GM03348 (cell line): ENCODE measurements around the gene SCFD2.
"Not testable (repeated sequence)": the region's sequence is repeated elsewhere in the genome, so short reads cannot be mapped to it uniquely, and the experiment has no call there.

Experiments
- DNase-seq: peaks from one replicate; pipeline ENCODE4 v3.0.0; 2012; ENCODE audit warnings: low spot score

The SCFD2 gene

GRCh38 chr4:53050361-53050774 is 315.5 kb downstream of the SCFD2 start:
- DNase-seq: no peak

- DNase-seq: no peak
Measured at GRCh38 chr4:53049528-53049927, 316.3 kb downstream of the SCFD2 start.

- DNase-seq: no peak
Measured at GRCh38 chr4:53044651-53044960, 321.3 kb downstream of the SCFD2 start.

- no peak for DNase-seq
Measured at GRCh38 chr4:53043891-53044650, 321.8 kb downstream of the SCFD2 start.

GRCh38 chr4:53043055-53043454 is 322.8 kb downstream of the SCFD2 start:
- no peak for DNase-seq

DNA sequence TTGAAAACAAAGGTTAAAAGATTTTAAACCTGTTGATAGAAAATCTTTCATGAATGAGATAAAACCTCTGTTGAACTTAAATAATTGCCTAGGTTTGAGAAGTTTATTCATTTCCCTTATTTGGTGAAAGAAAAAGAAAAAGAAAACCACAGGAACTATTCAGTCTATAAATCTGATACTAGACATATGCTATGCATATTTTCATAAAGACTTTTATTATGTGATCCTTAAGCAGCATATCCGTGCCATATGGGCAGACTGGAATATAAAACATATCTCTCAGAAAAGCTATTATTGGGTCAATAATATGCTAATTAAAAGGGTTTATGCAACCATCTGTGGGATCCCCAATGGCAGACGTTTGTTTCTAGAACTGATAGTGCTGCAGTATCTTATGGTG is 325.0 kb downstream of the SCFD2 start:
- no peak for DNase-seq

DNA sequence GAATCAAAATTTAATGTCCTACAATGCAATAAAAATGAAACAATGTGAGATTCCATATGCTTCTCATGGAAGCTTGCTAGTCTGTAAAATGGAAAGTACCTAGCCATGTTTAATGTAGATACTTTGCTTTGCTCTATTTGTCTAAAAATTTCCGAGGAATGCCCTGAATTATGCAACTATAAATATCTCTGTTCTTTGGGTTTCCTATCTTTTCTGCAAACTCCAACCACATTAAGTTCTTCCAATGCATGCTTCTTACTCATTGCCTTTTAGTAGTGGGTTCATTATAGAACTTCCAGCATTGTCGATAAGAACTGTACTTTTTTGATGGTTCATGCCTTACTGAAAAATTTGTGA is 325.4 kb downstream of the SCFD2 start:
- DNase-seq: no peak

- DNase-seq: no peak
Measured at GRCh38 chr4:53039741-53040458, 326.0 kb downstream of the SCFD2 start.

GRCh38 chr4:53037892-53038291 is 328.0 kb downstream of the SCFD2 start:
- DNase-seq: no peak

DNA sequence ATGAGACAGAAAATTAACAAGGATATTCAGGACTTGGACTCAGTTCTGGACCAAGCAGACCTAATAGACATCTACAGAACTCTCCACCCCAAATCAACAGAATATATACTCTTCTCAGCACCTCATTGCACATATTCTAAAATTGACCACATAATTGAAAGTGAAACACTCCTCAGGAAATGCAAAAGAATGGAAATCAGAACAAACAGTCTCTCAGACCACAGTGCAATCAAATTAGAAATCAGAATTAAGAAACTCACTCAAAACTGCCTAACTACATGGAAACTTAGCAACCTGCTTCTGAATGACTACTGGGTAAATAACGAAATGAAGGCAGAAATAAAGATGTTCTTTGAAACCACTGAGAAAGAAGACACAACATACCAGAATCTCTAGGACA is 333.0 kb downstream of the SCFD2 start:
- DNase-seq: not testable (repeated sequence)

- no peak for DNase-seq
Measured at GRCh38 chr4:53026233-53026632, 339.6 kb downstream of the SCFD2 start.

DNA sequence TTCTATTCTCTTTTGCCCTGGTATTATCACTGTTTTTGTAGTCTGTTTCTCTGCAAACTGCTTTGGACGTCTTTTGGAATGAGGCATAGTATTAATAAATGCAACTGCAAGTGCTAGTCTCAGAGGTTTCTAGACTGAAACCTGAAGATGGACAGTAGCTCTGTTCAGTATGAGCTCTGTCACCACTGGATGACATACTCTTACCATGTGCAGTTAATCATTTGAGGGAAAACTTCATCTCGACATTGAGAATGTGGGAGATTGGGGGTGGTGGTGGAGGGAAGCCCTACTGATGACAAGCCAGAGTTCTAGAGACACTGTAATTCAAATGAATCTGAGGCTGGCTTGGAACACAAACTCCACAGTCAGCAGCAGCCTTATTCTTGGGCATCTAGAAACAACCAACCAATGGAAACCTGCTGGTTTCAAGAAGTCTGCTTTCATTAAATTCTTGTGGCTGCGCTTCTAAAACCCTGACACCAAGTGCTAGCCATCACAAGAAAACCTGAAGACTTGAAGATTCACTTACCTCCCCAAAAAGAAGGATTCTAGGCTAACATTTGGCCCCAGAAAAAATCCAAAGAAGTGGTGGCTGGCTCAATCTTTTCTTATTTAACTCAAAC is 342.1 kb downstream of the SCFD2 start:
- DNase-seq: no peak

DNA sequence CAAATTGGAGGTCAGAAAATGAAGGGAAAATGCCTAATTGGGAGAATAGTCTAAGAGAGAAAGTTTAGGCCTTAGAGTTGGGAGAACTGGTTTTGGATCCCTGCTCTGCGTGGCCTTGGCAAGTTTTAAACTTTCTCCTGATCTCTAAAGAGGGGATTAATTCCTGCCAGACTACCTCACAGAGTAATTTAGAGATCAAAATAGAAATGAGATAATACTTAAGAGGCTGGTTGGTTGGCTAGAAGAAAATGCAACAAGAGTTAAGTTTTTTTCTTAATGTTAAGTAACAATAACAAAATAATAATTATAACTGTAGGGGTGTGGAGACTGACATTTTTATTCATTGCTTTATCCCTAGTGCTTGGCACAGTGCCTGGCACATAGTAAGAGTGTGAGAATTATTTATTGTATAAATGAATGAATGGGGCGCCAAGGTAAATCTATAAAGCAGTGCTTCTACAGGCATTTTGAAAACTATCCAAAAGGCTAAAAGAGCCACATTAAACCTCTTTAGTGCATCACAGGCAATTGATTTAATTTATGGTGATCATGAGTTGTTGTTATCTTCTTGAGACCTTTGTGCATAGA is 343.3 kb downstream of the SCFD2 start:
- DNase-seq: no peak

DNA sequence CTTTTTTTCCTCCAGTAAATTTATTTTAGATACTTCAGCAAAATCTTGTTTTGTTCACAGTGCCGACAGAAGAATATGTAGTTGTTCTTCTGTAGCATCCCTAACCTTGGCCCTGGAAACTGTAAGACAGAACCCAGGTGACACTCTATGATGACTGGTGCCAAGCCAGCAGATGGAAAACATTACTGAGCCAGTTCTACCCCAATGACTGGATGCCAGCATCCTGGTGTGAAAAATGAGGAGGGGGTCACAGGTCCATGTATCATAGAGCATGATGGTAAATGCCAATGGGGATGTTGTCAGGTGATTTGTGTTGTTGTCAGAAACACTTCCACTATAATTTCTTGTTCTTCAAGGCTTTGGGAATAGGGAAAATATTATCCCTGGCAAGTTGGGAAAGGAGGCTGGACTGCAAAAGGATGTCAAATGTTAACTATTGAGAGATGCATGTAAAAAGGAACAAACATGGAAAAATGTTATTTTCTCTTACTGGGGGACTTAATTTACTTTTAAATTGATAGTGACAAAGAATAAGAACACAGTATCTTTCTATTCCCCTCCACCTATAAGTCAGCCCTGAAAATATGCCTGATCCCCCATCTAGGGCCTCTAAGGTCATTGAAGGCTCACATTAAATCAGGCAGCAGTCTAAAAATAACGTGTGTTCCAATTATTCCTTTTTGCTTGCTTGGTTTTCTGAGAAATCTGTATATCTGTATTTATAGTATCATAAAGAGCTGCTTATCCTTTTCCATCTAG is 343.9 kb downstream of the SCFD2 start:
- DNase-seq: no peak

DNA sequence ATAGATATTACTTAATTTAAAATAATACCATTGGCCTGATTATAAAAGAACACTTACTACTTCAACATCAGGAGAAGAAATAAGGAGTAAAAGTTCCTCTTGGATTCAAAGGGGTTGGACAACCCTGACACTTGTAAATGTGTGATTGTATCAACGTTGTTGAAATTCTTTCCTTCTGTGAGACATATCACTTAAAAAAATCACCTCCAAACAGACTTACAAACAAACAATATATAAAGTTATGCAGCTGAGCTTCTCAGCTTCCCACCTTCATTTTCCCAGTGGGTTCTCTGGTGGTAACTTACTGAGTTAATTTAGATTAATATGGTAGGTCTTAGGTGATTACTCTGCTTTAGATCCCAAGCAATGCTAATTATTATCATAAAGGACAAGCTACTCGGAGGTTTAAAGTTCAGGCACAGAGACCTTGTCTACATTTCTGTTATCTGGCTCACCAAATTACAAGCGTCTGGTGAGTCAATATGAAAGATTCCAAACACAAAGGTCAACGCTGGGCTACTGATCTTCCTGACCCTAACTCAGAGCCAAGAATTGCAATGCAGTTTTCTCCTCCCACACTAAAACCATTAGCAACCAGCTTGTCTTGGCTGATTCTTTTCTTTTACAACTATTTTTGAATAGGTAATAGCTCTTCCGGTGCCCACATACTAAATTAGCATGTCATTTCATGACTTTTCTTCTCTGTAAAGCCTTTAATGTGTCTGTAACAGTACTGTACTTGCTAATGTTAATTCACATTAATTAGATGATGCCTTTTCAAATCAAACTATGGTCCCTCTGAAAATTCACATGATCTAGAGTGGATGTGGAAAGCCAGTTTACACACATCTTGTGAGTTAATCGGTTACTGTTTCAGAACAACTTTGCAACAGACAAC is 346.1 kb downstream of the SCFD2 start:
- peak; percentile 52 for DNase-seq

DNA sequence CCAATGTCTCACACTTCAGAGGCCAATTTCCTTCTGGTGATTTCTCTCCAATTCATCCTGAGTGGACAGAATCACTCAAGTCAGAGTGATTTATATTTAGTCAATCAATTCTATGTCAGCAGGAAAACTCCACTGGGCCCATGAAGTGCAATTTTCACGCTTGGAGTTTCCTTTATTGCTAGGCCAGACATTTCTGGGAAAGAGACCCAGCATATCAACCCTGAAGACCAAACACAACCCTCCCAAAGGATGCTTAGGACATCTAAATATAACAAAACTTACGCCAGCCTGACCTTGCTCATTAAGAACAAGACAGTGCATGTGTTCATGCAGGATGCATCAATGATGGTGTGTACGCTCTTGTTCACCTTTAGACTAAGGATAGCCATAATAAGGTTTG is 347.4 kb downstream of the SCFD2 start:
- DNase-seq: no peak

GRCh38 chr4:53016099-53016820 is 349.6 kb downstream of the SCFD2 start:
- no peak for DNase-seq

- peak; percentile 41 for DNase-seq
Measured at GRCh38 chr4:53015681-53016080, 350.2 kb downstream of the SCFD2 start.

- DNase-seq: no peak
Measured at GRCh38 chr4:53014881-53015280, 351.0 kb downstream of the SCFD2 start.
